Sigmoid colon (tissue), 7 donors: ENCODE measurements around the gene DPP6. TPM values are rescaled to one million over a fixed set of nuclear protein-coding genes. Genes with fewer than 3 reads are reported as not detected.

Experiments
- DNase-seq: peaks from one replicate; pipeline ENCODE4 v3.0.0-alpha.2; 2019
- H3K27ac ChIP-seq, 4 donors: fragments of 200-600 bp; sonication (generic); one replicate each; pipeline ENCODE4 v1.5.1; 2016 to 2019; ENCODE audit warnings: mild to moderate bottlenecking in 1 of 4
- H3K27me3 ChIP-seq, 3 donors: fragments of 200-600 bp; sonication (generic); one replicate each; pipeline ENCODE4 v1.5.1; 2019; ENCODE audit warnings: mild to moderate bottlenecking in 1 of 3
- H3K36me3 ChIP-seq, 4 donors: fragments of 200-600 bp; sonication (generic); one replicate each; pipeline ENCODE4 v1.5.1; 2016 to 2019
- H3K4me1 ChIP-seq, 4 donors: fragments of 200-600 bp; sonication (generic); one replicate each; pipeline ENCODE4 v1.5.1; 2017 to 2019
- H3K4me3 ChIP-seq, 4 donors: fragments of 200-600 bp; sonication (generic); one replicate each; pipeline ENCODE4 v1.5.1; 2017 to 2019; ENCODE audit warnings: mild to moderate bottlenecking in 2 of 4, moderate library complexity in 1 of 4
- H3K9me3 ChIP-seq, 4 donors: fragments of 200-600 bp in 3 of 4; sonication (generic) in 3 of 4; one replicate each; pipeline versions ENCODE4 v1.5.1 to v1.6.1; 2013 to 2019
- CTCF ChIP-seq, 4 experiments: fragments of 450-650 bp in 3 of 4; fragments of 200-600 bp in 1 of 4; IDR thresholded peaks; one replicate each; pipeline ENCODE4 v1.5.1; 2016 to 2019; ENCODE audit warnings: antibody characterized with exemption in 4 of 4, mild to moderate bottlenecking in 3 of 4, moderate library complexity in 2 of 4
- EP300 ChIP-seq, 4 donors: sonication (generic); formaldehyde crosslinking; IDR thresholded peaks; one replicate each; pipeline ENCODE4 v1.6.1; 2017; ENCODE audit warnings: antibody characterized with exemption in 4 of 4
- POLR2A ChIP-seq, 2 donors: fragments of 450-650 bp; IDR thresholded peaks; one replicate each; pipeline ENCODE4 v1.6.1; 2016; ENCODE audit warnings: antibody characterized with exemption in 2 of 2, mild to moderate bottlenecking in 2 of 2, moderate library complexity in 2 of 2
- POLR2AphosphoS5 ChIP-seq, 4 donors: sonication (generic); formaldehyde crosslinking; IDR thresholded peaks; one replicate each; pipeline ENCODE4 v1.6.1; 2017; ENCODE audit warnings: antibody characterized with exemption in 4 of 4
- WGBS, 2 donors: extraction: QIAGEN DNeasy Blood & Tissue Kit; methylation state at CpG; one replicate each; pipeline ENCODE4 v1.1.7; 2013; 5-methylcytosine and 5-hydroxymethylcytosine counted together
- intact Hi-C: fragments of 100-400 bp; cut with DNase I; formaldehyde crosslinking; loops from one replicate; pipeline ENCODE4 v1.15.1; 2023
- polyA plus RNA-seq, 3 donors: library from polyadenylated mRNA; stranded (reverse); fragments of 200-250 nt; gene quantifications; one replicate each; pipeline ENCODE4 v1.2.3, GENCODE V29; 2013
- total RNA-seq, 4 donors: library from RNA; depleted of rRNA; stranded (reverse); fragments of >200 nt; gene quantifications; one replicate each; pipeline ENCODE4 v1.1.0, GENCODE V29; 2016
- donor health status: healthy with polysubstance abuse.
- donor health status: Bipolar disorder and iron deficiency.
- donor health status: healthy.

Gene DPP6
- total and polyA plus RNA-seq, 7 donors = 1.2 to 53.2 (median 41.0) TPM; not detected in 1

- 38 to 66% methylated on average over 5 of the region's 5 CpGs for WGBS, 2 donors
- Histone ChIP-seq H3K27me3 (no peaks in the 10 kb centered on the region), H3K27ac (no peak overlapping the region), H3K4me3 (no peak overlapping the region), H3K9me3 (no peaks in the 10 kb centered on the region), H3K36me3 (peaks cover 0 to 15% (median 0%) of the 10 kb centered on the region in 4 donors), H3K4me1 (peaks cover 0 to 8% (median 2%) of the 10 kb centered on the region in 4 donors)
- DNase-seq = no peak
- no peak for TF ChIP-seq POLR2AphosphoS5 (IDR thresholded peaks at IDR 0.05)
- no peak for TF ChIP-seq CTCF (IDR thresholded peaks at IDR 0.05)
- no peak for TF ChIP-seq EP300 (IDR thresholded peaks at IDR 0.05)
- no peak for TF ChIP-seq POLR2A (IDR thresholded peaks at IDR 0.05)
- intact Hi-C loops = no loop called here
Observed at GRCh38 chr7:154475864-154476263, 423.7 kb downstream of the DPP6 start.

GRCh38 chr7:154480817-154481216 lies 428.6 kb downstream of the DPP6 start:
- Histone ChIP-seq H3K36me3 (peaks cover 0 to 9% (median 0%) of the 10 kb centered on the region in 4 donors), H3K4me3 (no peak overlapping the region), H3K27me3 (no peaks in the 10 kb centered on the region), H3K9me3 (no peaks in the 10 kb centered on the region), H3K4me1 (peaks cover 0 to 5% (median 0%) of the 10 kb centered on the region in 4 donors), H3K27ac (no peak overlapping the region)
- intact Hi-C loops = no loop called here
- TF ChIP-seq POLR2AphosphoS5 (IDR thresholded peaks at IDR 0.05) = no peak
- no peak for TF ChIP-seq POLR2A (IDR thresholded peaks at IDR 0.05)
- DNase-seq = no peak
- WGBS, 2 donors = 33 to 75% methylated on average over 6 of the region's 6 CpGs

- peaks cover 0 to 5% (median 0%) of the 10 kb centered on the region in 4 donors for H3K4me1 ChIP-seq
- no peak overlapping the region for H3K4me3 ChIP-seq
- no peak for DNase-seq
- H3K27me3 ChIP-seq = no peaks in the 10 kb centered on the region
- intact Hi-C loops = no loop called here
- no peak for TF ChIP-seq POLR2AphosphoS5 (IDR thresholded peaks at IDR 0.05)
- TF ChIP-seq POLR2A (IDR thresholded peaks at IDR 0.05) = no peak
- no peak for TF ChIP-seq EP300 (IDR thresholded peaks at IDR 0.05)
- no peak for TF ChIP-seq CTCF (IDR thresholded peaks at IDR 0.05)
- H3K27ac ChIP-seq = no peak overlapping the region
- WGBS, 2 donors = 89 to 90% methylated on average over 11 of the region's 11 CpGs
- H3K9me3 ChIP-seq = no peaks in the 10 kb centered on the region
- H3K36me3 ChIP-seq = no peaks in the 10 kb centered on the region
Observed at GRCh38 chr7:154482863-154483262, 430.7 kb downstream of the DPP6 start.

GRCh38 chr7:154484406-154484805 lies 432.2 kb downstream of the DPP6 start:
- H3K9me3 ChIP-seq = no peaks in the 10 kb centered on the region
- H3K4me3 ChIP-seq = no peak overlapping the region
- peaks cover 0 to 5% (median 0%) of the 10 kb centered on the region in 4 donors for H3K4me1 ChIP-seq
- DNase-seq = no peak
- TF ChIP-seq POLR2AphosphoS5 (IDR thresholded peaks at IDR 0.05) = no peak
- TF ChIP-seq CTCF (IDR thresholded peaks at IDR 0.05) = no peak
- TF ChIP-seq EP300 (IDR thresholded peaks at IDR 0.05) = no peak
- TF ChIP-seq POLR2A (IDR thresholded peaks at IDR 0.05) = no peak
- no peaks in the 10 kb centered on the region for H3K36me3 ChIP-seq
- no peak overlapping the region for H3K27ac ChIP-seq
- no peaks in the 10 kb centered on the region for H3K27me3 ChIP-seq
- intact Hi-C loops = no loop called here
- WGBS, 2 donors = 47 to 60% methylated on average over 7 of the region's 7 CpGs

GRCh38 chr7:154484943-154485342 lies 432.7 kb downstream of the DPP6 start:
- DNase-seq = no peak
- WGBS, 2 donors = 47 to 51% methylated on average over 4 of the region's 4 CpGs
- H3K4me1 ChIP-seq = peaks cover 0 to 5% (median 0%) of the 10 kb centered on the region in 4 donors
- H3K4me3 ChIP-seq = no peak overlapping the region
- H3K9me3 ChIP-seq = no peaks in the 10 kb centered on the region
- H3K36me3 ChIP-seq = no peaks in the 10 kb centered on the region
- TF ChIP-seq POLR2A (IDR thresholded peaks at IDR 0.05) (no peak), CTCF (IDR thresholded peaks at IDR 0.05) (no peak), POLR2AphosphoS5 (IDR thresholded peaks at IDR 0.05) (no peak), EP300 (IDR thresholded peaks at IDR 0.05) (no peak)
- no peak overlapping the region for H3K27ac ChIP-seq
- intact Hi-C loops = no loop called here
- no peaks in the 10 kb centered on the region for H3K27me3 ChIP-seq
